ENCODE data around the gene ETNPPL.

- TF ChIP-seq, protein P1, sequence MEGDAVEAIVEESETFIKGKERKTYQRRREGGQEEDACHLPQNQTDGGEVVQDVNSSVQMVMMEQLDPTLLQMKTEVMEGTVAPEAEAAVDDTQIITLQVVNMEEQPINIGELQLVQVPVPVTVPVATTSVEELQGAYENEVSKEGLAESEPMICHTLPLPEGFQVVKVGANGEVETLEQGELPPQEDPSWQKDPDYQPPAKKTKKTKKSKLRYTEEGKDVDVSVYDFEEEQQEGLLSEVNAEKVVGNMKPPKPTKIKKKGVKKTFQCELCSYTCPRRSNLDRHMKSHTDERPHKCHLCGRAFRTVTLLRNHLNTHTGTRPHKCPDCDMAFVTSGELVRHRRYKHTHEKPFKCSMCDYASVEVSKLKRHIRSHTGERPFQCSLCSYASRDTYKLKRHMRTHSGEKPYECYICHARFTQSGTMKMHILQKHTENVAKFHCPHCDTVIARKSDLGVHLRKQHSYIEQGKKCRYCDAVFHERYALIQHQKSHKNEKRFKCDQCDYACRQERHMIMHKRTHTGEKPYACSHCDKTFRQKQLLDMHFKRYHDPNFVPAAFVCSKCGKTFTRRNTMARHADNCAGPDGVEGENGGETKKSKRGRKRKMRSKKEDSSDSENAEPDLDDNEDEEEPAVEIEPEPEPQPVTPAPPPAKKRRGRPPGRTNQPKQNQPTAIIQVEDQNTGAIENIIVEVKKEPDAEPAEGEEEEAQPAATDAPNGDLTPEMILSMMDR (IDR thresholded peaks at IDR 0.05; ENCODE audit: insufficient read depth, low read length, poor library complexity, severe bottlenecking) = no peak
- TF ChIP-seq EZH2phosphoT487 (conservative IDR thresholded peaks at IDR 0.05; ENCODE audit: low read length) = no peak
These were observed 8.5 kb downstream of the ETNPPL start for GRCh38 chr4:108754327-108754726.

Data from SU-DHL-6 (cell line).